K562 (cell line): Measurements from ENCODE around the gene STPG4. TPM values are rescaled to one million over a fixed set of nuclear protein-coding genes. Genes with fewer than 3 reads are reported as not detected.

Source experiments
- AFF1 ChIP-seq, 2 experiments: fragments of 450-650 bp; IDR thresholded peaks; 2 replicates each; pipeline ENCODE4 v1.6.1; 2018; ENCODE audit warnings: mild to moderate bottlenecking in 2 of 2, low read depth in 1 of 2; ENCODE audit not compliant: partially characterized antibody in 2 of 2
- E2F8 ChIP-seq: fragments of 450-650 bp; IDR thresholded peaks from 2 replicates; pipeline ENCODE4 v1.7.1; 2018; ENCODE audit warnings: mild to moderate bottlenecking, low read depth; ENCODE audit not compliant: partially characterized antibody
- EGR1 ChIP-seq: fragments of 450-650 bp; conservative IDR thresholded peaks from 2 replicates; pipeline ENCODE4 v1.6.1; 2017; ENCODE audit warnings: mild to moderate bottlenecking
- EP300 ChIP-seq: IDR thresholded peaks from 2 replicates; pipeline ENCODE4 v1.6.1; 2012; ENCODE audit warnings: low read length, improper control_type of control experiment
- EP400 ChIP-seq: fragments of 450-650 bp; IDR thresholded peaks from 2 replicates; pipeline ENCODE4 v1.6.1; 2017; ENCODE audit warnings: antibody characterized with exemption, mild to moderate bottlenecking, moderate library complexity
- ETS1 ChIP-seq: conservative IDR thresholded peaks from 2 replicates; pipeline ENCODE4 v1.6.1; 2011; ENCODE audit warnings: low read depth, mild to moderate bottlenecking, low read length; ENCODE audit not compliant: control insufficient read depth
- ETS2 ChIP-seq: IDR thresholded peaks from 2 replicates; pipeline ENCODE4 v1.6.1; 2016; ENCODE audit warnings: borderline replicate concordance, missing genetic modification characterization, mild to moderate bottlenecking, moderate library complexity, missing compliant biosample characterization; ENCODE audit not compliant: poor library complexity, severe bottlenecking
- HCFC1 ChIP-seq: IDR thresholded peaks from 2 replicates; pipeline ENCODE4 v1.6.1; 2012; ENCODE audit warnings: low read depth, low read length, improper control_type of control experiment
- KDM1A ChIP-seq, 2 experiments: fragments of 450-650 bp; IDR thresholded peaks; 2 replicates each; pipeline ENCODE4 v1.6.1; 2016; ENCODE audit warnings: mild to moderate bottlenecking in 2 of 2
- KLF16 ChIP-seq: IDR thresholded peaks from 2 replicates; pipeline ENCODE4 v1.6.1; 2016; ENCODE audit warnings: antibody characterized with exemption
- LEF1 ChIP-seq: fragments of 450-650 bp; IDR thresholded peaks from 2 replicates; pipeline ENCODE4 v1.6.1; 2016; ENCODE audit warnings: mild to moderate bottlenecking
- MCM5 ChIP-seq: fragments of 450-650 bp; IDR thresholded peaks from 2 replicates; pipeline ENCODE4 v1.6.1; 2016; ENCODE audit warnings: low read depth
- MXI1 ChIP-seq: IDR thresholded peaks from 2 replicates; pipeline ENCODE4 v1.6.1; 2011; ENCODE audit warnings: low read depth, mild to moderate bottlenecking, improper control_type of control experiment, low read length
- SIRT6 ChIP-seq: IDR thresholded peaks from one replicate; pipeline ENCODE4 v1.6.1; 2012; ENCODE audit warnings: low read depth, mild to moderate bottlenecking, control low read depth, inconsistent platforms, low read length, moderate library complexity
- SMARCA4 ChIP-seq: fragments of 450-650 bp; IDR thresholded peaks from 2 replicates; pipeline ENCODE4 v1.6.1; 2016
- ZBTB12 ChIP-seq: fragments of 250-450 bp; sonication (Bioruptor Pico); IDR thresholded peaks from 2 replicates; pipeline ENCODE4 v1.4.0; 2020
- ZHX1 ChIP-seq: fragments of 150-350 bp; conservative IDR thresholded peaks from 2 replicates; pipeline ENCODE4 v1.6.1; 2014; ENCODE audit warnings: low read length
- ZNF79 ChIP-seq: fragments of 250-450 bp; sonication (Bioruptor Pico); IDR thresholded peaks from 2 replicates; pipeline ENCODE4 v1.4.0; 2020; ENCODE audit warnings: low read depth, mild to moderate bottlenecking, moderate library complexity
- polyA plus RNA-seq, 8 experiments: library from polyadenylated mRNA; depleted of rRNA in 4 of 8; stranded (reverse) in 5 of 8; unstranded in 3 of 8; fragments of >200 nt; fragmentation: Nextera tagmentation in 2 of 8; fragmentation: Illumina TruSeq in 1 of 8; extraction: Ambion mirVana in 2 of 8; extraction: Trizol in 1 of 8; gene quantifications; 2 replicates each; pipeline versions ENCODE4 v1.2.1 to v1.2.3, GENCODE V29; 2011 to 2014; ENCODE audit warnings: inconsistent platforms in 1 of 8, missing spikeins in 1 of 8
- total RNA-seq, 7 experiments: library from RNA; depleted of rRNA in 6 of 7; stranded (reverse); fragments of >200 nt in 6 of 7; fragmentation: Illumina TruSeq in 2 of 7; extraction: Trizol in 2 of 7; gene quantifications; 2 replicates each; pipeline versions ENCODE4 v1.2.1 to v1.2.3, GENCODE V29; 2011 to 2021; ENCODE audit warnings: low replicate concordance in 1 of 7

Gene STPG4
- total and polyA plus RNA-seq, 9 of the 15 experiments (the other 6 are each of a cell fraction or from before 2014, with no cell fraction given) = 0.10 to 0.68 (median 0.22) TPM; not detected in 6

- TF ChIP-seq KDM1A (IDR thresholded peaks at IDR 0.05) (peak; percentile 19 to 22; a peak in 2 of 4 replicates), MXI1 (no peak), AFF1 (IDR thresholded peaks at IDR 0.05; ENCODE audit: low read depth in 1 of 2, partially characterized antibody in 2 of 2) (no peak), ZBTB12 (CRISPR knock-in tag) (no peak), EP300 (peak; percentile 53), MCM5 (no peak), E2F8 (no peak), ETS2 (tag) (no peak), ETS1 (no peak), EGR1 (no peak), SIRT6 (no peak), SMARCA4 (peak; percentile 62), LEF1 (0 out of 2 replicates have a peak, but pooled peaks have one; percentile 27), ZNF79 (CRISPR knock-in tag) (no peak), HCFC1 (no peak), EP400 (no peak), KLF16 (peak; percentile 27; the same call in 1 of the 2 replicates), ZHX1 (no peak)
Measured at GRCh38 chr2:47179388-47179787, 24.3 kb upstream of the STPG4 start (continued).
